GM23248 (cell line): ENCODE results near the gene SACS.

Source experiments
- EZH2 ChIP-seq: fragments of 200-600 bp; sonication (generic); IDR thresholded peaks from 2 replicates; pipeline ENCODE4 v1.6.1; 2018; ENCODE audit warnings: antibody characterized with exemption, mild to moderate bottlenecking; ENCODE audit not compliant: insufficient read depth, poor library complexity, severe bottlenecking
- EZH2phosphoT487 ChIP-seq: fragments of 200-600 bp; sonication (generic); IDR thresholded peaks from 2 replicates; pipeline ENCODE4 v1.6.1; 2018; ENCODE audit warnings: antibody characterized with exemption, moderate library complexity, mild to moderate bottlenecking, low read depth; ENCODE audit not compliant: insufficient read depth

DNA sequence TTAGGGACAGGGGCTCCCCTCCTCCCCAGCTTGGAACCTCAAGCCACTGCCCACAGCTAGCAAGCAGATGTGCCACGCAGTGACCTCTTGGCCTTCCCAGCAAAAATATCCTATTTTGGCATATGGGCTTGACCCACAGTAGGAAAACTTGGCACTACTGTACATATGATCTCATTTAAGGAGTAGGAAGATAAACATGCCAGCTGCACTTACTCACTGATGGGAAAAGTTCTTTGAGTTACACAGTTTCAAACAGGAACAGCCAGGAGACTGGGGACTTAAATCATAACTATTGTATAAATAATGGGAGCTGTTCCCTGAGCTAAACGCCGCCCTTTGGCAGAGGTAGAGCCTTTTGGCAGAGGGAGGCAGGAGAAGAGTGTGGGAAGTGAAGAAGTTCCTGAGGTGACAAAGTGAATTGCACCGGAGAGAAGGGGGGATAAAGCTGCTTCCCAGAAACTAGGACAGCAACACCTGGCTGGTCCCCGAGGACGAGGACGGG, 6.1 kb downstream of the SACS start:
- no peak for TF ChIP-seq EZH2phosphoT487
- no peak for TF ChIP-seq EZH2
